Tibial nerve (tissue), 4 donors: ENCODE measurements around the gene RCAN2. TPM values are rescaled to one million over a fixed set of nuclear protein-coding genes. Genes with fewer than 3 reads are reported as not detected.
"Not testable (repeated sequence)": the region's sequence is repeated elsewhere in the genome, so short reads cannot be mapped to it uniquely, and the experiment has no call there.

Experiments
- DNase-seq, 2 donors: peaks; one replicate each; pipeline ENCODE4 v3.0.0-alpha.2; 2019; ENCODE audit warnings: low spot score in 2 of 2
- H3K27ac ChIP-seq, 4 donors: fragments of 200-600 bp; sonication (generic) in 3 of 4; one replicate each; pipeline ENCODE4 v1.5.1; 2017 to 2019; ENCODE audit warnings: mild to moderate bottlenecking in 1 of 4
- H3K27me3 ChIP-seq, 2 donors: fragments of 200-600 bp; sonication (generic) in 1 of 2; one replicate each; pipeline versions ENCODE4 v1.5.1 to v1.6.0; 2017 to 2019
- H3K36me3 ChIP-seq, 3 donors: fragments of 200-600 bp; sonication (generic); one replicate each; pipeline ENCODE4 v1.5.1; 2018 to 2019
- H3K4me1 ChIP-seq, 4 donors: fragments of 200-600 bp; sonication (generic) in 3 of 4; one replicate each; pipeline ENCODE4 v1.5.1; 2017 to 2019
- H3K4me3 ChIP-seq, 4 donors: fragments of 200-600 bp; sonication (generic) in 3 of 4; one replicate each; pipeline ENCODE4 v1.5.1; 2017 to 2019; ENCODE audit warnings: mild to moderate bottlenecking in 1 of 4, moderate library complexity in 1 of 4
- H3K9me3 ChIP-seq, 4 donors: fragments of 200-600 bp; sonication (generic) in 3 of 4; one replicate each; pipeline ENCODE4 v1.5.1; 2017 to 2019
- EP300 ChIP-seq, 2 donors: sonication (generic); formaldehyde crosslinking; IDR thresholded peaks; one replicate each; pipeline ENCODE4 v1.6.1; 2017; ENCODE audit warnings: antibody characterized with exemption in 2 of 2, mild to moderate bottlenecking in 1 of 2
- POLR2A ChIP-seq, 2 donors: fragments of 450-650 bp; IDR thresholded peaks; one replicate each; pipeline ENCODE4 v1.6.1; 2017; ENCODE audit warnings: antibody characterized with exemption in 2 of 2, mild to moderate bottlenecking in 2 of 2, moderate library complexity in 2 of 2
- WGBS, 2 donors: methylation state at CpG; one replicate each; pipeline ENCODE4 v1.1.5; 2018; 5-methylcytosine and 5-hydroxymethylcytosine counted together
- total RNA-seq, 4 donors: library from RNA; depleted of rRNA; stranded (reverse); fragments of >200 nt; gene quantifications; one replicate each; pipeline ENCODE4 v1.1.0, GENCODE V29; 2016
- TF ChIP-seq, protein P1 (sequence below), 5 experiments: fragments of 200-600 bp in 3 of 5; fragments of 450-650 bp in 2 of 5; sonication (generic) in 3 of 5; IDR thresholded peaks; one replicate each; pipeline ENCODE4 v1.5.1; 2016 to 2019; ENCODE audit warnings: antibody characterized with exemption in 5 of 5, mild to moderate bottlenecking in 3 of 5, moderate library complexity in 2 of 5

The RCAN2 gene
- total RNA-seq, 4 donors from 2014 or later: 6.6 to 19.4 (median 15.0) TPM

- Histone ChIP-seq H3K27ac (no peak overlapping the region), H3K36me3 (no peaks in the 10 kb centered on the region), H3K4me3 (no peak overlapping the region), H3K4me1 (no peaks in the 10 kb centered on the region), H3K9me3 (no peaks in the 10 kb centered on the region), H3K27me3 (no peaks in the 10 kb centered on the region)
- no peak for DNase-seq
- WGBS, 2 donors: 87% methylated on average over 2 of the region's 2 CpGs
- TF ChIP-seq EP300 (IDR thresholded peaks at IDR 0.05) (no peak), POLR2A (IDR thresholded peaks at IDR 0.05) (no peak)
- TF ChIP-seq, protein P1, sequence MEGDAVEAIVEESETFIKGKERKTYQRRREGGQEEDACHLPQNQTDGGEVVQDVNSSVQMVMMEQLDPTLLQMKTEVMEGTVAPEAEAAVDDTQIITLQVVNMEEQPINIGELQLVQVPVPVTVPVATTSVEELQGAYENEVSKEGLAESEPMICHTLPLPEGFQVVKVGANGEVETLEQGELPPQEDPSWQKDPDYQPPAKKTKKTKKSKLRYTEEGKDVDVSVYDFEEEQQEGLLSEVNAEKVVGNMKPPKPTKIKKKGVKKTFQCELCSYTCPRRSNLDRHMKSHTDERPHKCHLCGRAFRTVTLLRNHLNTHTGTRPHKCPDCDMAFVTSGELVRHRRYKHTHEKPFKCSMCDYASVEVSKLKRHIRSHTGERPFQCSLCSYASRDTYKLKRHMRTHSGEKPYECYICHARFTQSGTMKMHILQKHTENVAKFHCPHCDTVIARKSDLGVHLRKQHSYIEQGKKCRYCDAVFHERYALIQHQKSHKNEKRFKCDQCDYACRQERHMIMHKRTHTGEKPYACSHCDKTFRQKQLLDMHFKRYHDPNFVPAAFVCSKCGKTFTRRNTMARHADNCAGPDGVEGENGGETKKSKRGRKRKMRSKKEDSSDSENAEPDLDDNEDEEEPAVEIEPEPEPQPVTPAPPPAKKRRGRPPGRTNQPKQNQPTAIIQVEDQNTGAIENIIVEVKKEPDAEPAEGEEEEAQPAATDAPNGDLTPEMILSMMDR (IDR thresholded peaks at IDR 0.05): no peak
These were observed 97.9 kb downstream of the RCAN2 start for GRCh38 chr6:46393161-46393939.

GRCh38 chr6:46392294-46392693 lies 99.0 kb downstream of the RCAN2 start:
- 73 to 84% methylated on average over 1 of the region's 1 CpG for WGBS, 2 donors
- Histone ChIP-seq H3K27me3 (no peaks in the 10 kb centered on the region), H3K9me3 (no peaks in the 10 kb centered on the region), H3K4me3 (no peak overlapping the region), H3K4me1 (no peaks in the 10 kb centered on the region), H3K36me3 (no peaks in the 10 kb centered on the region), H3K27ac (no peak overlapping the region)
- DNase-seq: no peak
- TF ChIP-seq EP300 (IDR thresholded peaks at IDR 0.05) (no peak), POLR2A (IDR thresholded peaks at IDR 0.05) (no peak)
- TF ChIP-seq, protein P1 (IDR thresholded peaks at IDR 0.05): no peak

- Histone ChIP-seq H3K27ac (no peak overlapping the region), H3K4me1 (no peaks in the 10 kb centered on the region), H3K27me3 (no peaks in the 10 kb centered on the region), H3K36me3 (no peaks in the 10 kb centered on the region), H3K9me3 (peaks cover 0 to 4% (median 0%) of the 10 kb centered on the region in 4 donors), H3K4me3 (no peak overlapping the region)
- no peak for DNase-seq
- TF ChIP-seq POLR2A (IDR thresholded peaks at IDR 0.05) (no peak), EP300 (IDR thresholded peaks at IDR 0.05) (no peak)
- TF ChIP-seq, protein P1 (IDR thresholded peaks at IDR 0.05): no peak
- WGBS, 2 donors: 47 to 53% methylated on average over 4 of the region's 4 CpGs
These were observed 100.9 kb downstream of the RCAN2 start for GRCh38 chr6:46390153-46390876.

- not testable (repeated sequence) for H3K9me3 ChIP-seq, DNase-seq, H3K27ac ChIP-seq, H3K4me3 ChIP-seq, H3K27me3 ChIP-seq, H3K4me1 ChIP-seq, H3K36me3 ChIP-seq
- 93 to 94% methylated on average over 5 of the region's 5 CpGs for WGBS, 2 donors
These were observed 103.5 kb downstream of the RCAN2 start for GRCh38 chr6:46387728-46388127.

DNA sequence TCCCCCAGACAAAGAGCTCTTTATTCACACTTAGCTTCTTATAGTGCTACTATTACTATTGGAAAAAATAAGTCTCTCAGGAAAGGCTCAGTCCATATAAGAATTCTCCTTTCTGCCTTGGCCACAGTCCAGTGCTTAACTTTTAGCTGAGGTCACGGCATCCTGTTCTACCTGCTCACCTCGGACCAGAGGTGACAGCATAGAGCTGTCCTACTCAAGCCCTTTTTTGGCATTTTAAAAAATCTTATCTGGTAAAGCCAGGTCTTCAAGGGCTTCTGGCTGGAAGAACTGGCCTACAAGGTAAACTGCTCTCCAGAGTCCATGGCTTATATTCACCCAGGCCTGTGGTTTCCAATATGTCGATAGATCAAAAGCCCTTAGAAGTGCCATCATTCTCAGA lies 109.7 kb downstream of the RCAN2 start:
- Histone ChIP-seq H3K4me1 (peaks cover 0 to 45% (median 9%) of the 10 kb centered on the region in 4 donors), H3K4me3 (no peak overlapping the region)
- WGBS, 2 donors: 64 to 71% methylated on average over 3 of the region's 3 CpGs

More for the DNA sequence above, 109.7 kb downstream of the RCAN2 start:
- H3K9me3 ChIP-seq: peaks cover 0 to under 1% (median 0%) of the 10 kb centered on the region in 4 donors
- no peak for DNase-seq
- TF ChIP-seq EP300 (IDR thresholded peaks at IDR 0.05) (no peak), POLR2A (IDR thresholded peaks at IDR 0.05) (no peak)
- TF ChIP-seq, protein P1 (IDR thresholded peaks at IDR 0.05): no peak
- peak overlapping the region in 1 of 4 donors; percentile 16 for H3K27ac ChIP-seq
- H3K36me3 ChIP-seq: no peaks in the 10 kb centered on the region
- H3K27me3 ChIP-seq: no peaks in the 10 kb centered on the region
